ENCODE data around the gene NDC80.
A peak's percentile ranks its signal among the peaks of the same experiment; 100 is the strongest.

The NDC80 gene

GRCh38 chr18:2568129-2568528 is 3.2 kb upstream of the NDC80 start:
- no peak for DNase-seq (ENCODE audit: low spot score)
- TF ChIP-seq CTCF (IDR thresholded peaks at IDR 0.05; ENCODE audit: borderline replicate concordance, control extremely low read depth, extremely low read depth, insufficient read depth, missing control alignments), result no peak
- in situ Hi-C loops (cut with MboI; ENCODE audit: low sequenced_read_pairs, unreplicated experiment), result no loop called here

GRCh38 chr18:2568605-2569004 is 2.8 kb upstream of the NDC80 start:
- TF ChIP-seq CTCF (IDR thresholded peaks at IDR 0.05; ENCODE audit: borderline replicate concordance, control extremely low read depth, extremely low read depth, insufficient read depth, missing control alignments), result no peak
- in situ Hi-C loops (cut with MboI; ENCODE audit: low sequenced_read_pairs, unreplicated experiment), result no loop called here
- no peak for DNase-seq (ENCODE audit: low spot score)

- in situ Hi-C loops (cut with MboI; ENCODE audit: low sequenced_read_pairs, unreplicated experiment), result no loop called here
- no peak for TF ChIP-seq CTCF (IDR thresholded peaks at IDR 0.05; ENCODE audit: borderline replicate concordance, control extremely low read depth, extremely low read depth, insufficient read depth, missing control alignments)
Observed at GRCh38 chr18:2569338-2570207, 1.8 kb upstream of the NDC80 start.

GRCh38 chr18:2570772-2571199 is 571 bp upstream of the NDC80 start:
- no peak for TF ChIP-seq CTCF (IDR thresholded peaks at IDR 0.05; ENCODE audit: borderline replicate concordance, control extremely low read depth, extremely low read depth, insufficient read depth, missing control alignments)
- in situ Hi-C loops (cut with MboI; ENCODE audit: low sequenced_read_pairs, unreplicated experiment), result no loop called here
- DNase-seq (ENCODE audit: low spot score), result peak; percentile 77

More at GRCh38 chr18:2569338-2570207, 1.8 kb upstream of the NDC80 start:
- no peak for DNase-seq (ENCODE audit: low spot score)

GRCh38 chr18:2572171-2572569 is 813 bp downstream of the NDC80 start:
- no peak for TF ChIP-seq CTCF (IDR thresholded peaks at IDR 0.05; ENCODE audit: borderline replicate concordance, control extremely low read depth, extremely low read depth, insufficient read depth, missing control alignments)
- in situ Hi-C loops (cut with MboI; ENCODE audit: low sequenced_read_pairs, unreplicated experiment), result no loop called here
- no peak for DNase-seq (ENCODE audit: low spot score)

GRCh38 chr18:2572892-2573291 is 1.5 kb downstream of the NDC80 start:
- DNase-seq (ENCODE audit: low spot score), result no peak
- no peak for TF ChIP-seq CTCF (IDR thresholded peaks at IDR 0.05; ENCODE audit: borderline replicate concordance, control extremely low read depth, extremely low read depth, insufficient read depth, missing control alignments)
- in situ Hi-C loops (cut with MboI; ENCODE audit: low sequenced_read_pairs, unreplicated experiment), result no loop called here

All from GM13976 (cell line).